SU-DHL-6 (cell line): ENCODE data around the gene MAST2.

Experiments
- H2AFZ ChIP-seq: fragments of 200-600 bp; sonication (generic); 2 replicates; pipeline ENCODE4 v1.6.1; 2014; ENCODE audit warnings: low read depth, mild to moderate bottlenecking, moderate library complexity, mixed read lengths, antibody characterized with exemption, low read length; ENCODE audit not compliant: severe bottlenecking
- H3F3A ChIP-seq: fragments of 200-600 bp; shearing (Covaris generic); 2 replicates; pipeline ENCODE4 v1.6.0; 2016; ENCODE audit warnings: antibody characterized with exemption, mild to moderate bottlenecking; ENCODE audit not compliant: insufficient read depth
- H3K27ac ChIP-seq: fragments of 200-600 bp; sonication (generic); 2 replicates; pipeline ENCODE4 v1.5.1; 2016; ENCODE audit warnings: low read depth, mild to moderate bottlenecking, low read length, moderate library complexity, mixed read lengths
- H3K27me3 ChIP-seq: fragments of 200-600 bp; sonication (generic), shearing (Covaris generic); 2 replicates; pipeline ENCODE4 v1.6.0; 2014; ENCODE audit warnings: mild to moderate bottlenecking, low read length
- H3K36me3 ChIP-seq: fragments of 200-600 bp; sonication (generic); 2 replicates; pipeline ENCODE4 v1.6.1; 2014; ENCODE audit warnings: mild to moderate bottlenecking, low read length, mixed read lengths
- H3K4me2 ChIP-seq: fragments of 300-600, 200-600 bp; shearing (Covaris generic), sonication (generic); 2 replicates; pipeline ENCODE4 v1.6.0; 2014; ENCODE audit warnings: low read length, low read depth, mild to moderate bottlenecking; ENCODE audit not compliant: poor library complexity, severe bottlenecking
- H3K4me3 ChIP-seq: fragments of 200-600 bp; sonication (generic); 2 replicates; pipeline ENCODE4 v1.5.1; 2014; ENCODE audit warnings: antibody characterized with exemption, low read length, mild to moderate bottlenecking, mixed read lengths; ENCODE audit not compliant: insufficient read depth, poor library complexity, severe bottlenecking
- H3K79me2 ChIP-seq: fragments of 200-600 bp; sonication (generic); 2 replicates; pipeline ENCODE4 v1.6.1; 2014; ENCODE audit warnings: mild to moderate bottlenecking, low read length, moderate library complexity; ENCODE audit not compliant: insufficient read depth
- H3K9ac ChIP-seq: fragments of 200-600 bp; sonication (generic); 2 replicates; pipeline ENCODE4 v1.7.0; 2014; ENCODE audit warnings: mild to moderate bottlenecking, low read length
- H3K9me2 ChIP-seq: fragments of 200-600 bp; sonication (generic); replicated peaks from 2 replicates; pipeline ENCODE4 v1.6.1; 2014; ENCODE audit warnings: low read length; ENCODE audit not compliant: insufficient read depth
- H3K9me3 ChIP-seq: fragments of 200-600 bp; sonication (generic); 2 replicates; pipeline ENCODE4 v1.6.1; 2014; ENCODE audit warnings: low read length, mixed read lengths; ENCODE audit not compliant: insufficient read depth
- H4K20me1 ChIP-seq: fragments of 200-600 bp; sonication (generic); 2 replicates; pipeline ENCODE4 v1.6.1; 2014; ENCODE audit warnings: low read depth, mild to moderate bottlenecking, antibody characterized with exemption, low read length, moderate library complexity, mixed read lengths
- CTCF ChIP-seq: fragments of 200-600 bp; sonication (generic); IDR thresholded peaks from one replicate; pipeline ENCODE4 v1.5.1; 2017; ENCODE audit warnings: antibody characterized with exemption, mild to moderate bottlenecking, low read length, moderate library complexity; ENCODE audit not compliant: insufficient read depth, poor library complexity, severe bottlenecking
- EZH2phosphoT487 ChIP-seq: fragments of 200-600 bp; sonication (generic), shearing (Covaris generic); conservative IDR thresholded peaks from 2 replicates; pipeline ENCODE4 v1.6.1; 2018; ENCODE audit warnings: mild to moderate bottlenecking, antibody characterized with exemption, low read length, moderate library complexity, mixed read lengths

The MAST2 gene

GRCh38 chr1:46034601-46035516 is 231.4 kb downstream of the MAST2 start:
- no peak for TF ChIP-seq EZH2phosphoT487
- no peak for TF ChIP-seq CTCF
- H2AFZ ChIP-seq: no peak overlapping the region
- no peak overlapping the region for H3K27ac ChIP-seq
- no peaks in the 10 kb centered on the region for H3K27me3 ChIP-seq
- no peaks in the 10 kb centered on the region for H4K20me1 ChIP-seq
- 0 out of 2 replicates have a peak, but pooled peaks cover 3% of the 10 kb centered on the region for H3F3A ChIP-seq
- H3K4me2 ChIP-seq: no peak overlapping the region
- no peak overlapping the region for H3K9ac ChIP-seq
- H3K4me3 ChIP-seq: no peak overlapping the region
- no peaks in the 10 kb centered on the region for H3K79me2 ChIP-seq
- H3K9me2 ChIP-seq: no peaks in the 10 kb centered on the region
- no peaks in the 10 kb centered on the region for H3K36me3 ChIP-seq
- no peaks in the 10 kb centered on the region for H3K9me3 ChIP-seq

DNA sequence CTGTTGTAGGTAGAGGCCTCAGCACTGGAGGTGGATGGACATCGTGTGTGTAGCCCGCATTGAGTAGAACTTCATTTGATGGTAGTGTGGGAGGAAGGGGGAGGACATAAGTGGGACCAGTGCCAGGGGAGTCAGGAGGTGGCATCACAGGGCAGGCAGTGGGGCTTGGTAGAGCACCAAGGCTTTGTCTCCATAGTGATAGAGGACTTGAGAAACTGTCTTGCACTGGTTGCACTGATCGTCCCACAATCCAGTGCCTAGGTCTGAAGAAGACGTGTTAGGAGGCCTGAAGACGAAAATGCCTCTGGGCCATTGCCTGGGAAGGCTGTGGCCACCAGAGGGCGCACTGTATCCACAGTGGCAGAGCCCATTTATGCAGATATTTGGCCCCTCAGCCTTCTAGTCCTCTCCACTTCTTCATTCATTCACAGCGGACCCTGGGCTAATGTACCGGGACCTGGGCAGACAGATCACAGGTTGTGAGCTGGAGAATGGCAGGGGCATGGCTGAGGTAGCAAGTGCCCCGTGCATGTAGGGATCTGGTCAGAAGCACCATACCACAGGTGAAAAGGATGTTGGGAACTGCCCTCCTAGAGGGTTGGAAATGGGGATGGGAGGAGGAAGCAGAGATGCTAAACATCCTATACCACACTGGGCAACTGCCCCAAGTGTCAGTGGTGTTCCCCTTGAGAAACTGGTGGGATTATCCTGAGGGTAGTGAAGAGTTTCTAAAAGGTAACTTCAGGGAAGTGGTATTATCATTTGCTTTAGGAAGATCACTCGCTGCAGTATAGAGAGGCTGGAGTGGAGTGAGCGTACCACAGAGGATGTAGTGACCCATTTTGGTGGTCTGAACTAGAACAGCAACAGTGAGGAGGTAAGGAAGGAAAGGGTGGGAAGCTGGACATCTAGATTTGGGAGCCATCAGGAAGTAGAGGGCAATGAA is 233.8 kb downstream of the MAST2 start:
- TF ChIP-seq CTCF: peak; percentile 97
- no peak for TF ChIP-seq EZH2phosphoT487
- no peaks in the 10 kb centered on the region for H3K79me2 ChIP-seq
- H3K9me2 ChIP-seq: no peaks in the 10 kb centered on the region
- no peaks in the 10 kb centered on the region for H3K27me3 ChIP-seq
- no peak overlapping the region for H3K27ac ChIP-seq
- H3K9me3 ChIP-seq: no peaks in the 10 kb centered on the region
- no peaks in the 10 kb centered on the region for H3K36me3 ChIP-seq
- H3K4me3 ChIP-seq: no peak overlapping the region
- H3K4me2 ChIP-seq: no peak overlapping the region
- H4K20me1 ChIP-seq: no peaks in the 10 kb centered on the region
- H3F3A ChIP-seq: peaks cover 12% of the 10 kb centered on the region; the same call in 1 of the 2 replicates
- H3K9ac ChIP-seq: no peak overlapping the region
- H2AFZ ChIP-seq: no peak overlapping the region

GRCh38 chr1:46039571-46040052 is 236.2 kb downstream of the MAST2 start:
- Histone ChIP-seq H3K9me3 (no peaks in the 10 kb centered on the region), H4K20me1 (no peaks in the 10 kb centered on the region), H3K79me2 (no peaks in the 10 kb centered on the region), H3K4me2 (no peak overlapping the region), H3K9me2 (no peaks in the 10 kb centered on the region), H3F3A (peaks cover 36% of the 10 kb centered on the region), H2AFZ (no peak overlapping the region), H3K27me3 (no peaks in the 10 kb centered on the region), H3K36me3 (no peaks in the 10 kb centered on the region), H3K9ac (no peak overlapping the region), H3K27ac (no peak overlapping the region), H3K4me3 (no peak overlapping the region)
- no peak for TF ChIP-seq CTCF
